Neural progenitor cell (in vitro differentiated cells): ENCODE measurements around the gene ITM2C.

Experiments
- CTCF ChIP-seq: fragments of 200-600 bp; sonication (generic); IDR thresholded peaks from 2 replicates; pipeline ENCODE4 v1.5.1; 2017; ENCODE audit warnings: antibody characterized with exemption, mild to moderate bottlenecking
- EZH2 ChIP-seq: fragments of 200-600 bp; sonication (generic); IDR thresholded peaks from 2 replicates; pipeline ENCODE4 v1.6.1; 2017; ENCODE audit warnings: antibody characterized with exemption, mild to moderate bottlenecking, moderate library complexity
- EZH2phosphoT487 ChIP-seq: fragments of 200-600 bp; sonication (generic); IDR thresholded peaks from 2 replicates; pipeline ENCODE4 v1.6.1; 2017; ENCODE audit warnings: antibody characterized with exemption

DNA sequence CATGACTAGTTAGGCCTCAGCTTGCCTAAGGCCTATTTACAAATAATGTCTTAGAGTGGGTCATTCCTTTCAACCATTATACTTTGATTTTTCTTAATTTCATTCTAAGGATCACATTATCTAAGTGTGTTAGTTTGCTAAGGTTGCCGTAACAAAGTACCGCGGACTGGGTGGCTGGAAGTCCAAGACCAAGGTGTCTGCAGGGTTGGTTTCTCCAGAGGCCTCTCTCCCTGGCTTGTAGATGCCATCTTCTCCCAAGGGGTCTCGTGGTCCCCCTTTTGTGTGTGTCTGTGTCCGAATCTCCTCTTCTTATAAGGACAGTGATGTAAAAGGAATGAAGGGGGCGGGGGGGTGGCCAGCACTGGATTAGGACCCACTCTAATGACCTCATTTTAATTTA, 18.4 kb upstream of the ITM2C start:
- TF ChIP-seq CTCF (no peak), EZH2 (no peak), EZH2phosphoT487 (no peak)
